NCI-H82 treated with DMSO at 0.1 percent for 48 hours (cell line): Measurements from ENCODE around the gene ZSWIM3.
A peak's percentile ranks its signal among the peaks of the same experiment; 100 is the strongest.

ENCODE experiments used
- DNase-seq: peaks from one replicate; lab custom pipeline; 2025; ENCODE audit not compliant: unreplicated experiment; lab: John Stamatoyannopoulos, UW

The ZSWIM3 gene

DNA sequence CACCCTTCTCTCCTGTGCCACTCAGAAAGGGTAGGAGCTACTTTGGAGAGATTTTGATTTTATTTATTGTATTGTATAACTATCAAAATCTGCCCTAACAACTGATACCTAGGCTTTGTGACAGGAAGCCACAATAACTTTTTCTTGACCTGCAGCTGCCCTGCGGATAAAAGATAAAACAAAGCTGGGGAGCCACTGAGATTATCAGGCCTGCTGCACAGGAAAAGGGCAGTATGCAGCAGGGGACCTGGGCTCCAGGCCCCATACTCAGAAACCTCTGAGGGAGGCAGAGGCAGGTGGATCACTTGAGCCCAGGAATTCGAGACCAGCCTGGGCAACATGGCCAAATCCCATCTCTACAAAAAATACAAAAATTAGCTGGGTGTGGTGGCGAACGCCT lies 24.8 kb upstream of the ZSWIM3 start:
- DNase-seq = no peak

DNA sequence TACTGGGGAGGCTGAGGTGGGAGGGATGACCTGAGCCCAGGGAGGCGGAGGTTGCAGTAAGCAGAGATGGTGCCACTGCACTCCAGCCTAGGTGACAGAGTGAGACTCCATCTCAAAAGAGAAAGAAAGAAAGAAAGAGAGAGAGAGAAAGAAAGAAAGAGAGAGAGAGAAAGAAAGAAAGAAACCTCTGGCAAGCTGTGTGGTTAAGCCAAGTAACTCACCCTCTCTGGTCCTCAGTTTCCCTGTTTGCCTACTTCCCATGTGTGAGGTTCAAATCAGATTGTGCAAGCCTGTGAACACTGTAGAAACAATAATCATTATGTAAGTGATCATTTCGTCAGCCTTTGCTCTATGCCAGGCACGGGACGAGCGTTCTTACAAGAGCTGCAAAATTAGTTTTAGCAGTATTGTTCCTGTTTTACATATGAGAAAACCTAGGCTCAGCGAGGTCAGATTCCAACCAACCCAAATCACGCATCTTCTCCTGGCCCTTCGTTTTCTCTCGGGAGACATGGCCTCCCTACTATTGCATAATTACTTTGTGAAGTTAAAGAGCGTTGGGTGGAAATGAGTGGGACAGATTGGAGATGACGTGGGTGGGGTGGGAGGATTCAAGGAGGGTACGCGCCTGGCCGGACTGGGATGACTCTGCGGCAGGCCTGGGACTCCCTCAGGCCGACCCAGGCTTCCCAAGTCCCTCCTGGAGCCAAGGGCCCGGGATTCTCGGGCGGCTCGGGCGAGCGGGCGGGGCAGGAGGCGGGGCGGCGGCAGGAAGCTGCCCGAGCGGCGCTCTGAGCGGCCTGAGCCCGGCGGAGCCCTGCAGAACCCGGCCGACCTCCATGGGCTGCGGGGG lies 24.2 kb upstream of the ZSWIM3 start, which contains the start of gene SNX21:
Gene SNX21 (plus strand): TSS at position 770 of the 853 bp plus-strand sequence. CDS start 121 bp downstream, outside the sequence.
- DNase-seq = no peak

DNA sequence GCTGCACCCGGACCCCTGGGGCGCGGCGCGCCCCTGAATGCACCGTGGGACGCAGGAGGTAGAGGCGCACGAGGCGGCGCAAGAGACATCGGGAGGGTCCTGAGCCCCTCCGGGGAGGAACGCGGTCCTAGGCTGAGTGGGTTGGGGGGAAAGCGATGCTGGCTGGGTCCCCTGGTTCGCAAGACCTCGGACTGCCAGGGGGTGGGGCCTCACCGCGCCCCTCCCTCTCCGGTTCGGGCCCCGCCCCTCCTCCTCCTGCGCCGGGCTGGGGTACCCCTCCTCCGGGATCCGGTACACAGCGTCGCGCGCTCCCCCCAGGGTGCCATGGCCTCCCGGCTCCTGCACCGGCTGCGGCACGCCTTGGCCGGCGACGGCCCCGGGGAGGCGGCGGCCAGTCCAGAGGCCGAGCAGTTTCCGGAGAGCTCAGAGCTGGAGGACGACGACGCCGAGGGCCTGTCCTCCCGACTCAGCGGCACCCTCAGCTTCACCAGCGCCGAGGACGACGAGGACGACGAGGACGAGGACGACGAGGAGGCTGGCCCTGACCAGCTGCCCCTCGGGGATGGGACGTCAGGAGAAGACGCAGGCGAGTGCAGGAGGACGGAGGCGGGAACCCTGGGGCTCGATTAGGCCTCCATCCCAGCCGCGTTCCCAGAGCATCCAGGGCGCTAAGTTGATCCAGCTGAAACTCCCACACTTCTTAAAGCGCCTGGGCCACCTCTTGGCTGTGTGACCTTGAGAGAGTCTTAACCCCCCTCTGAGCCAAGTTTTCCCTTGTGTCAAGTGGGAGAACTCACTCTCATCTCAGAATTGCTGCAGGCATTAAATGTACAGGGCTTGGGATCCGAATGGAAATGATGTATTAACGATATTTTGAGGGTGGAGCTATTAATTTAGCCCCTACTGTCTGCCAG lies 23.3 kb upstream of the ZSWIM3 start:
- no peak for DNase-seq

DNA sequence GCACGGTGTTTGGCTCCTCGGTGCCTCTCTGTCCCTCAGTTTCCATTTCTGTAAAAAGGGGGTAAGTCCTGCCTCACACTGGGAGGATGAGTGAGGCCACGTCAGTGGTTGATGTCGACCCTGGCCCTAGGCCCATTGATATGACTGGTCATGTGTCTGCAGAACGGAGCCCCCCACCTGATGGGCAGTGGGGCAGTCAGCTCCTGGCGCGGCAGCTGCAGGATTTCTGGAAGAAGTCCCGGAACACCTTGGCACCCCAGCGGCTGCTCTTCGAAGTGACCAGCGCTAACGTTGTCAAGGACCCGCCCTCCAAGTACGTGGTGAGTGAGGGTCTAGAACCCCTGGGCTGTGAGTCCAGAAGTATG lies 22.6 kb upstream of the ZSWIM3 start:
- DNase-seq = no peak

DNA sequence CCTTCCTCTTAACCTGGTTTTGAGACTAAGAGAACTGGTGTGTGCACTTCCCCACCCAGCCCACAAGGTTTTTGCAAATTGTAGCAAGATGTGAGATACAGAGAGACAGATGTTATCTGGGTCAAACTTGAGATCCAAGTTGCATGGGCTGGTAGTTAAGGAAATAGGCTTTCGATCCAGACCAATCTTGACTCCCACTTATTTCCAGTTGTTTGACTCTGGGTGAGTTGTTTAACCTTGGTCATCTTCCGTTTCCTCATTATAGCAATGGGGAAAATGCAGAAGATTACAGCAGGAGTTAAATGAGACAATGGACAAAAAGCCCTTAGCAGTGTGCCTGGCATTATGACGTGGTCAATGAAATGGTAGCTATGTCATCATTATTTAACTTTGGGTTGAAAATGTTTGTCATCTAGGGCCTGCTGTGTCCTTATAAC lies 22.1 kb upstream of the ZSWIM3 start:
- DNase-seq = no peak

DNA sequence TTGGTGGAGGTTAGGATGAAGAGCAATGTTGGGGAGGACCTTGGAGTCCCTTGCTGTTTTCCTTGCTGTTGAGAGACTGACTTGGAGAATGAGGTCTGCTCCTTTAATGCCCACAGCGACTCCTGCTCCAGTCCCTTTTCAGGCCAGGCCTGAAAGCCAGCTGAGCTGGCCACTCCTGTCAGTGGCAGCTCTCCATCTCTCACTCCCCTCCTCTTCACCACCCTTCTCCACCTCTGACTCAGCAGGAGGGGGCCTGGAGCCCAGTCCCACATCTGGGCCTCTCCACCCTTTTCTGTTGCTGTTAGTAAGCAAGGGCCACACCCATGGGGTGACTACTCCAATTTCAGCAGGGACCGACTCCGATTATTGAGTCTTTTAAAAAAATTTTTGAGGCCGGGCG lies 21.6 kb upstream of the ZSWIM3 start:
- no peak for DNase-seq

DNA sequence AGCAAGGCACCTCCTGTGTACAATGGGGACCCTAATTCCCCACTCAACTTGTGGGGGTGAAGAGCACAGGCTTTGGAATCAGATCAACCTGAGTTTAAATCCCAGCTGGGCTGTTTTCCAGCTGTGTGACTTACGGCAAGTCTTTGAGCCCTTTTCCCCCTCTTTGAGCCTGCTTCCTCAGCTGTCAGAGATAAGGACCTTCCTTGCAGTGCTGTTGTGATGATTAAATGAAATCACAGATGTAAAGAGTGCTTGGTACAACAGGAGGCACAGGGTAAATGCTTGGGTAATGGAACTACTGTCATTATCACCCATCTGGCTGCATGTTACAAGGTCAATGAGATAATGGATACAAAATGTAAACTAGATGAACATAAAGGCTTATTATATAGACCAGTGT lies 20.6 kb upstream of the ZSWIM3 start:
- DNase-seq = peak; percentile 27

DNA sequence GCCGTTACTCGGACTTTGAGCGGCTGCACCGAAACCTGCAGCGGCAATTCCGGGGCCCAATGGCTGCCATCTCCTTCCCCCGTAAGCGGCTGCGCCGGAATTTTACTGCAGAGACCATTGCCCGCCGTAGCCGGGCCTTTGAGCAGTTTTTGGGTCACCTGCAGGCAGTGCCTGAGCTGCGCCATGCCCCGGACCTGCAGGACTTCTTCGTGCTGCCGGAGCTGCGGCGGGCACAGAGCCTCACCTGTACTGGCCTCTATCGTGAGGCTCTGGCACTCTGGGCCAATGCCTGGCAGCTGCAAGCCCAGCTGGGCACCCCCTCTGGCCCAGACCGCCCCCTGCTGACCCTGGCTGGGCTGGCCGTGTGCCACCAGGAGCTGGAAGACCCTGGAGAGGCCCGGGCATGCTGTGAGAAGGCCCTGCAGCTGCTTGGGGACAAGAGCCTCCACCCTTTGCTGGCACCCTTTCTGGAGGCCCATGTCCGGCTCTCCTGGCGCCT lies 16.7 kb upstream of the ZSWIM3 start:
- no peak for DNase-seq

DNA sequence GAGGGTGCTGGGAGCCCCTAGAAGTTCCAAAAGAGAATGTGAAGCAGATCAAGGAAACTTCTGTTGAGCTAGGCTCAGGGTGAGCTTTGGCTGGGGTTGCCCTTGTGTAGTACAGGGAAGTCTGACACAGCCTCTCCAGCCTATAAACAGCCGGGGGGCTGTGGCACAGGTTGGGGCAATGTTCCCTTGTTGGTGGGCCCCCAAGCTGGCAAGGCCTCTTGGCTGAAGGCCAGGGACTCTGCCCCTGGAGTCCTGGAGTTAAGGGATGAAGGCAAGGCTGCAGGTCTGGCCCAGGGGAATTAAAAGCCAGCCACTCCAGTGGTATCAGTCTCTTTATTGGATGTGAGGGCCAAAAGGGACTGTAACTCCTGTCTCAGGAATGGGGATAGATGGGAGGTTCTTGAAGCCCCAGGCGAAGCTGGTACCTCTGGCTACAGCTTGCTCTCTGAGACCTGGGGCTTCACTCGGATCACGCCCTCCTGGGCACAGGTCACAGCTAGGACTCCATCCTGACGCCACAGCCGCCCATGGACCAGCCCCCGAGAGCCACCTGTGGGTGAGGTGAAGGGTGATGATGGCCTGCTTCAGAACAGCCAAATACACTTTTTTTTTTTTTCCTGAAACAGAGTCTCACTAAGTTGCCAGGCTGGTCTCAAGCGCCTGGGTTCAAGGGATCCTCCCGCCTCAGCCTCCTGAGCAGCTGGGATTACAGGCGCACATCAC lies 15.8 kb upstream of the ZSWIM3 start:
- DNase-seq = no peak

DNA sequence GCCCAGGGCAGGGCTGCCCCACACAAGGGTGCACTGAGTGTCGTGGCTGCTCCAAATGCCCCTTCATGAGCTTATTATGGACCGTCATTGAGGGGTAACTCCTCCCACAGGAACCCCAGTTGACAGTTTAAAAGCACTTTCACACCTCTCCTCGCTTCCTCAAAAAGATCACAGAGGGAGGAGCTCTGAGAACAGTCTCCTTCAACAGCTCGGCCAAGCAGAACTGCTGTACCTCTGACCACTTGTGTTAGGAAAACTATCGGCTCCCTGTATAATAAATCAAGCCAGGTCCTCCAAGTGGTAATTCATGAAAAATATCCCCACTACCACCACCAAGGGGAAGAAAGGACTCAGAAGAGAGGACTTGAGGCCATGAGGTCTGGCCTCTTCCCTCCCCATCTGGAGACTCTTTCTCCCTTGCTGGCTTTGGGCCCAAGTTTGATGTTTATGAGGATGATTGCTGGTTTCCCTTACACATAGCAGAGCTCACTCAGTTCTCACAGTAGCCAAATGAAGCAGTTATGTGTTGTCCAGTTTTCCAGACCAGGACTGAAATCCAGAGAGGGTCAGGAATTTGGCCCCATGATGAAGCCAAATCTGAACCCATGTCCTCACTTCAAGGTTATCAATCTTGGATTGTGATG lies 15.1 kb upstream of the ZSWIM3 start:
- no peak for DNase-seq

DNA sequence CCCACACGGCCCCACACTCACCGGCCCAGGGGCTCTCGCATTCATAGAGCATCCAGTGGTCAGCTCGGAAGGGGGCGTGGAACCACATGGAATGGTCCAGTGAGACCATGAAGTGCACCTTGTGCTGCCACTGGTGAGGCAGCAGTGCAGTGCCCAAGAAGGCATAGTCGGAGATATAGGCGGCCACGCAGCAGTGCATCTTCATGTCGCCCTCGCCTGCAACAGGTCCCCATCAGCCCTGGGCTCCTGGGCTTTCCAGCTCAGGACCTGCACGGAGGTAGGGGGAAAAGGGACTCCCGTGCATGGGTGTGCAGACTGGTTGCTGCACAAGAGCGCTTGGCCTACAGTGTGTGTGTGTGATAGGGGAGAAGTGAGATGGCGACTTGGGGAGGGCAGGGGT lies 13.9 kb upstream of the ZSWIM3 start:
- DNase-seq = no peak

DNA sequence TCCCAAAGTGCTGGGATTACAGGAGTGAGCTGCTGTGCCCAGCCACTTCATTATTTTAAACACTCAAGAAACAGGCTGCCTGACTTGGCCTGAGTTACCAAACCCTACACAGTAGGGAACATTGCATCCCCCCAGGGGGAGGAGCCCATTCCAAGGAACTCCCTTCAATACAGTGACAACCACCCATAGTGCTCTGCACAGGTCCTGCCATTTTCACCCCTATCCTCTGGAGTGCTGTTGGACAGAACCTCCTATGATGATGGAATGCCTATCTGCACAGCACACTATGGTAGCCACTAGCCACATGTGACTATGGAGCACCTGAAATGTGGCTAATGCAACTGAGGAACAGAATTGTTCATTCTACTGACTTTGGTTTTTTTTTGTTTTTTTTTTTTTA lies 12.0 kb upstream of the ZSWIM3 start:
- DNase-seq = no peak

DNA sequence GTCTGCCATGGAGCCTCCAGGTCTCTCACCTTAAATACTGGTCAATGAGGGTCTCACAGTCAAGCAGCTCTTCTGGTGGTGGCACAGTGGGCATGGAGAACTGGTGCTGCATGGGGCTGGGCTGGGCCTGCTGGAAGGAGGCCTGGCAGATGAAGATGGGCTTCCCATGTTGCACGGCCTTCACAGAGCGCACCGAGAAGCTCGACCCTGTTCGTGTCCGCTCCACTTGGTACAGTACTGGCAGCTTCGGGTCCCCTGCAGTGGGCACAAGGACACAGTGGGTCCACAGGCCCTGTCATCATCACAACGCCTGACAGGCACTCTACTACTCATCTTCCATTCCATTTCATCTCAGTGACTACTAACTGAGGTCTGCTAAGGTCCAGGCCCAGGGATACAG lies 9.0 kb upstream of the ZSWIM3 start:
- no peak for DNase-seq

DNA sequence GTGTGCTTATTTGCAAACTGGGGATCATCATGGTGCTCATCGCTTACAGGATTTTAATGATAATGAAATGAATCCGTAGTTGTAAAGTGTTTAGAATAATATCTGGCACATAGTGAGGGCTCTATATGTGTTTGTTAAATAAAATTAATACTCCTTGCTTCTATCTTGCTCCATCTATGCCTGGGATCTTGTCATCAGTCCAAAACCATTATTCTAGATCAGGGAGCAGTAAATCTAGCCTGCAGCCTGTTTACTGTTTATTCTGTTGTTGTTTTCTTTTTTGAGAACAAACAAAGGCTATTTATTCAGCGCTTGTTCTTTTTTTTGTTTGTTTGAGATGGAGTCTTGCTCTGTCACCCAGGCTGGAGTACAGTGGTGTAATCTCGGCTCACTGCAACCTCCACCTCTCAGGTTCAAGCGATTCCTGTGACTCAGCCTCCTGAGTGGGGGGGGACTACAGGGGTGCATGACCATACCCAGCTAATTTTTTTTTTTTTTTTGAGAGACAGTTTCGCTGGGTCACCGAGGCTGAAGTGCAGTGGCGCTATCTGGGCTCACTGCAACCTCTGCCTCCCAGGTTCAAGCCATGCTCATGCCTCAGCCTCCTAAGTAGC lies 8.3 kb upstream of the ZSWIM3 start:
- no peak for DNase-seq

DNA sequence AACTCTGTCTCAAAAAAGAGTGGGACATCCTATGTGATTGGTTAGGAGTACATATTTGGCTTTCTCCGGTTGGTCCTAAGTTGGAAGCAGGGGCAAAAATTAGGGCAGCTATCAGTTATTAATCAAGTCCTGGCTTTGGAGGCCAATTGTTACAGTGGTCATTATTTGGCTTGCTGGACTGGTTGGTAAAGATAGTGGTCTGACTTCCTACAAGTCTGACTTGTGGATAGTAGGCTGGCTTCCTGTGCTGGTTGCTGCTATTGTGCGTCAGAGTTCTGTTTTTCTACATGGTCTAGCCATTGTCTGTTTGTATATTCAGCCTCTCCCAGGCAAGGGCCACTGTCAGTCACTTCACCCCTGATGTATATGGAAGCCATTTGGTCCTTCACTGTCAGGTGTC lies 7.2 kb upstream of the ZSWIM3 start:
- DNase-seq = no peak

DNA sequence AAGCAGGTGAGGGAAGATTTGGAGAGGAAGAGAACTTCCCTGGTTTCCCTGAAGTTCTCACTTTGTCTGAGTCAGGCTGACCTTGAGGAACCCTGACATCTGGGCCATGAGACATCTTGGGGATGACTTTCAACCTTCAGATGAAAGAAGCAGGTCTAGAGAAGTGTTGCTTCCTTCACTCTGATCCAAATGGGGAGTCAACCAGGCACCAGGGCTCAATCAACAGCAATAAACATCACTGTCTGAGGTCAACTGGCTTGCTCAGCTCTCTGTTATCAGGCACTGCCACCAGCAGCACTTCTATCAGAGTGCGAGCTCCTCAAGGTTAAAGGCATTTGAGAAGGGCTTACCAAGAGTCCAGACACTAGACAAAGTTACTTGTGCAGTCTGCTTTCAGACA lies 6.5 kb upstream of the ZSWIM3 start:
- DNase-seq = no peak

DNA sequence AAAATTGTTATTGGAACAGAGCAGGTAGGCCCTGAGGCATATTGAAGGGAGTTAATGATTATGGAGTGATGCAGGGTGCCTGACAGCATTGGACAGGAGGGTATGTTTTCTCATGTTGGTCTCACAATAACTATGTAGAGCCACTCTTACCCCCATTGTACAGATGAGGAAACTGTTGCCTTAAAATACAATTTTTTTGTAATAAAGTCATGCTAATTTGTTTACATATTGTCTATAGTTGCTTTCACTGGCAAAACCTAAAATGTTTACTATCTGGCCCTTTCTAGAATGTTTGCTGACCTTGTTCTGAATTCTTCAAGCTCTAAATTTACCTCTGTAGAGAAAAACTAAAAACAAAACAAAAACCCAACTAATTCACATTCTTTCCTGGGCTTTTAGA lies 5.9 kb upstream of the ZSWIM3 start:
- DNase-seq = no peak

DNA sequence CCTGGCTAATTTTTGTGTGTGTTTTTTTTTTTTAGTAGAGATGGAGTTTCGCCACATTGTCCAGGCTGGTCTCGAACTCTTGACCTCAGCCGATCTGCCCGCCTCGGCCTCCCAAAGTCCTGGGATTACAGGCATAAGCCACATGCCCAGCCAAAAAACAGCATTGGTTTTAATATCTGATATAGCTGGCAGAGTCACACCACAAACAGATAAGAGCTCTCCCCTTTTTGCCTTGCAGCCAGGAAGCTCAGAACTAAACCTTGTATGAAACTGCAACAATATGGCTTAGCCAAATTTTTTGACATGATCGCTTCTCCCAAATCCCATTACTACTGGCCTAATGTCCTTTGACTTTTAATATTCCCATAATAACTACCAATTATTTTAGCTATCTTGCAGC lies 5.1 kb upstream of the ZSWIM3 start:
- DNase-seq = no peak

DNA sequence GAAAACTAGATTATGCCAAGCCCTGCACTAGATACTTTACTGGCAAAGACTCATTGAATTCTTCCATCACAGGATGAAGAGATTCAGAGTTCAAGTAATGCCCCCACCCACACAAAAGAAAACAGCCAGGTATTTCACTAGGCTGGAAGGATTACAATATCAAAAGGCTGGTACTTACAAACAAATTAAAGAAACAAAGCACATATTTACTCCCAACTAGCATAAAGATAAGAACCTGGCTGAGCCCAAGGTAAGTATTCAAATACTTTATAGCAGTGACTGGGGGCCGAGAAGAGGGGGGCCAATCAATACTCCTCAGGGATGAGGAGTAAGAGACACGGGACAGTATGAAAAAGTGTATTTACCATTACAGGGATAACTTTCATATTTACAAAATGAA lies 3.9 kb upstream of the ZSWIM3 start:
- no peak for DNase-seq

DNA sequence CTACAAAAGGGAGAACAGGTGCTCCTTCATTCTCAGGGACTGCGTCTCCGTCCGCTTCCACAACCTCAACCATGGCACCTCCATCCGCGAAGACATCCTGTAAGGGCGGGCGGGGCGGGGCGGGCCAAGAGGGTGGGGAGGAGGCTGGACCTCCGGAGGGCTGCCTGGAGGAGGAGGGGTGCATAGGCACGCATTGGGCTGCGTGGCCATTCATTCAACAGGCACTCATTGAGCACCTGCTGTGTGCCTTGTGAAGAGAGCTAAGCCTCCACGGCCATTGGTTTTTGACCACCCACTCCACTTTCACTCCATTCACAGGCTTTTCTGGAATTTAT lies 435 bp downstream of the ZSWIM3 start:
- DNase-seq = no peak
